HEK293 (cell line): ENCODE measurements around the gene LIN37.

ENCODE experiments used
- CTCF ChIA-PET: fragments of 350-600 bp; formaldehyde crosslinking; extraction: SDS; loops from one replicate; lab custom pipeline; 2021; ENCODE audit warnings: antibody characterized with exemption; lab: Yijun Ruan, JAX
- POLR2A ChIA-PET: fragments of 300-600 bp; formaldehyde crosslinking; extraction: SDS; loops from one replicate; lab custom pipeline; 2020; ENCODE audit warnings: antibody characterized with exemption, inconsistent platforms; lab: Yijun Ruan, JAX
- H3K27ac ChIP-seq: fragments of 200-500 bp; sonication (Bioruptor generic); 2 replicates; pipeline ENCODE4 v1.5.1; 2014; ENCODE audit warnings: low read depth, low read length, control low read depth, inconsistent platforms; ENCODE audit errors: extremely low read depth
- H3K36me3 ChIP-seq, 2 experiments: fragments of 200-500 bp in 1 of 2; sonication (Bioruptor generic) in 1 of 2; 1 replicate in 1 of 2; 2 replicates in 1 of 2; pipeline ENCODE4 v1.5.1; 2014 to 2017; ENCODE audit warnings: inconsistent platforms in 2 of 2, low read length in 2 of 2; ENCODE audit not compliant: control insufficient read depth in 2 of 2, insufficient read depth in 1 of 2
- H3K4me1 ChIP-seq: fragments of 200-500 bp; sonication (Bioruptor generic); 2 replicates; pipeline ENCODE4 v1.5.1; 2014; ENCODE audit warnings: mild to moderate bottlenecking, low read length, inconsistent platforms; ENCODE audit not compliant: control insufficient read depth, insufficient read depth
- H3K4me3 ChIP-seq: 2 replicates; pipeline ENCODE4 v1.5.1; 2011; ENCODE audit warnings: low read depth, mild to moderate bottlenecking, control low read depth, low read length, moderate library complexity
- H3K9me3 ChIP-seq: fragments of 200-500 bp; sonication (Bioruptor generic); 2 replicates; pipeline ENCODE4 v1.5.1; 2014; ENCODE audit warnings: low read depth, low read length, inconsistent platforms; ENCODE audit not compliant: control insufficient read depth, insufficient read depth
- BCL11A ChIP-seq: fragments of 450-650 bp; formaldehyde crosslinking; IDR thresholded peaks from 2 replicates; pipeline ENCODE4 v1.5.1; 2016; ENCODE audit warnings: low read depth, missing biosample characterization, missing genetic modification characterization
- BCL11B ChIP-seq: fragments of 450-650 bp; formaldehyde crosslinking; IDR thresholded peaks from 2 replicates; pipeline ENCODE4 v1.5.1; 2016; ENCODE audit warnings: low read depth, missing biosample characterization, missing genetic modification characterization
- GLIS1 ChIP-seq: fragments of 450-650 bp; formaldehyde crosslinking; IDR thresholded peaks from 2 replicates; pipeline ENCODE4 v1.5.1; 2016; ENCODE audit warnings: missing biosample characterization, missing genetic modification characterization
- ZFP3 ChIP-seq: fragments of 450-650 bp; formaldehyde crosslinking; IDR thresholded peaks from 2 replicates; pipeline ENCODE4 v1.5.1; 2016; ENCODE audit warnings: low read depth, missing biosample characterization, missing genetic modification characterization
- ZFP37 ChIP-seq: fragments of 450-650 bp; formaldehyde crosslinking; IDR thresholded peaks from 2 replicates; pipeline ENCODE4 v1.5.1; 2016; ENCODE audit warnings: missing biosample characterization, missing genetic modification characterization
- ZIC2 ChIP-seq: fragments of 450-650 bp; formaldehyde crosslinking; IDR thresholded peaks from 2 replicates; pipeline ENCODE4 v1.5.1; 2016; ENCODE audit warnings: missing biosample characterization, missing genetic modification characterization
- ZNF112 ChIP-seq: fragments of 450-650 bp; formaldehyde crosslinking; IDR thresholded peaks from 2 replicates; pipeline ENCODE4 v1.5.0; 2017; ENCODE audit warnings: missing biosample characterization, missing genetic modification characterization
- ZNF184 ChIP-seq: fragments of 450-650 bp; IDR thresholded peaks from 2 replicates; pipeline ENCODE4 v1.5.1; 2018; ENCODE audit warnings: missing biosample characterization, mild to moderate bottlenecking, missing genetic modification characterization
- ZNF350 ChIP-seq: fragments of 450-650 bp; formaldehyde crosslinking; IDR thresholded peaks from 2 replicates; pipeline ENCODE4 v1.5.0; 2017; ENCODE audit warnings: missing biosample characterization, mild to moderate bottlenecking, missing genetic modification characterization
- ZNF501 ChIP-seq: fragments of 450-650 bp; formaldehyde crosslinking; IDR thresholded peaks from 2 replicates; pipeline ENCODE4 v1.5.1; 2016; ENCODE audit warnings: missing biosample characterization, missing genetic modification characterization
- ZNF558 ChIP-seq: fragments of 450-650 bp; formaldehyde crosslinking; IDR thresholded peaks from 2 replicates; pipeline ENCODE4 v1.5.1; 2016; ENCODE audit warnings: missing biosample characterization, missing genetic modification characterization
- ZNF585B ChIP-seq: fragments of 450-650 bp; formaldehyde crosslinking; IDR thresholded peaks from 2 replicates; pipeline ENCODE4 v1.5.1; 2016; ENCODE audit warnings: missing biosample characterization, missing genetic modification characterization
- ZNF600 ChIP-seq: fragments of 450-650 bp; formaldehyde crosslinking; IDR thresholded peaks from 2 replicates; pipeline ENCODE4 v1.5.1; 2016; ENCODE audit warnings: missing biosample characterization, missing genetic modification characterization
- ZNF621 ChIP-seq: fragments of 450-650 bp; formaldehyde crosslinking; IDR thresholded peaks from 2 replicates; pipeline ENCODE4 v1.5.1; 2017; ENCODE audit warnings: missing biosample characterization, missing genetic modification characterization
- ZNF629 ChIP-seq: fragments of 450-650 bp; formaldehyde crosslinking; IDR thresholded peaks from 2 replicates; pipeline ENCODE4 v1.5.1; 2017; ENCODE audit warnings: missing biosample characterization, missing genetic modification characterization
- ZNF768 ChIP-seq: fragments of 450-650 bp; formaldehyde crosslinking; IDR thresholded peaks from 2 replicates; pipeline ENCODE4 v1.5.1; 2018; ENCODE audit warnings: missing biosample characterization, mild to moderate bottlenecking, missing genetic modification characterization
- ZNF776 ChIP-seq: fragments of 450-650 bp; formaldehyde crosslinking; IDR thresholded peaks from 2 replicates; pipeline ENCODE4 v1.5.0; 2017; ENCODE audit warnings: missing biosample characterization, missing genetic modification characterization, borderline replicate concordance
- ZNF791 ChIP-seq: fragments of 450-650 bp; formaldehyde crosslinking; IDR thresholded peaks from 2 replicates; pipeline ENCODE4 v1.5.1; 2016; ENCODE audit warnings: missing biosample characterization, missing genetic modification characterization
- ZSCAN16 ChIP-seq: fragments of 450-650 bp; formaldehyde crosslinking; IDR thresholded peaks from 2 replicates; pipeline ENCODE4 v1.5.1; 2016; ENCODE audit warnings: missing biosample characterization, missing genetic modification characterization
- TF ChIP-seq, protein P1 (sequence below): fragments of 450-650 bp; formaldehyde crosslinking; IDR thresholded peaks from 2 replicates; pipeline ENCODE4 v1.5.1; 2016; ENCODE audit warnings: missing biosample characterization, missing genetic modification characterization
- TF ChIP-seq, protein P2 (sequence below): fragments of 450-650 bp; formaldehyde crosslinking; IDR thresholded peaks from 2 replicates; pipeline ENCODE4 v1.5.1; 2016; ENCODE audit warnings: missing biosample characterization, missing genetic modification characterization
- TF ChIP-seq, protein P3 (sequence below): fragments of 450-650 bp; formaldehyde crosslinking; IDR thresholded peaks from 2 replicates; pipeline ENCODE4 v1.5.1; 2016; ENCODE audit warnings: missing biosample characterization, missing genetic modification characterization

Gene LIN37

DNA sequence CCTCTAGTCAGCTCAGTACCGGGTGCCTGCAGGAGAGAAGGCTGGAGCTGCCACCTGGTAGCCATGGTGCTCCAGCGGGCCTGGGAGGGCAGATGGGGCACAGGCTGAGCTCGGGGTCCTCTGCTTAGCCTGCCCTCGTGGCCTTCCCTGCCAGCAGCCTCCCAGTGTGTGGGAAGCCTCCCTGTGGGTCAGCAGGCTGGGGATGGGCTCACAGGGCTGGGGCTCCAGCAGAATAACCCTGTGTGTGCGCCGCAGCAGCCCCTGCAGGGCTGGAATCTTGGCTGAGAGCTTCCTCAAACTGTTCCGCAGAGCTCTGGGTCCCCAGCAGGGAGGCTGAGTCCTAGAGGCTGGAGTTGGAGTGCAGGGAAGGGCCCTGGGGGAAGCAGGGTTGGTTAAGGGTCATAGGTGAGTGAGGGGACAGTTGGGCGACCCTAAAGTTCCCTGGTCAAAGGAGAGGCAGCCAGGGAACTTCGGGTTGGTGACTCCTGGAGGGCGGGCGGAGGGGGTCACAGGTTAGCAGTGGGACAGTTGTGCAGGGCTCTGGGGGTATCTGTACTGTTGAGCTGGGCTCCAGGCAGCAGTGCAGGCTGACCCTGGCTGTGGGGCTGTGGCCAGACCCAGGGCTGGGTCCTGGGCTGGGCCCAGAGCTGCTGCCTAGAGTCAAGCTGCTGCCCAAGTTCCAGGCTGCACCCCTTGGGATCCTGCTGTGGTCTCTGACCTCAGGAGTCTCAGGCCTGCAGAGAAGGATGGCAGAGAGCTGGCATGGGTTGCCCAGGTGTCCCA lies 41.0 kb downstream of the LIN37 start:
- Histone ChIP-seq H3K4me1 (no peaks in the 10 kb centered on the region), H3K4me3 (no peak overlapping the region), H3K9me3 (no peaks in the 10 kb centered on the region), H3K27ac (peak overlapping the region; percentile 41; the same call in 1 of the 2 replicates), H3K36me3 (peaks cover 4 to 10% of the 10 kb centered on the region in 2 experiments)
- TF ChIP-seq BCL11A (tag by site-specific recombination) (0 out of 2 replicates have a peak, but pooled peaks have one; percentile 23), ZNF621 (tag by site-specific recombination) (no peak), BCL11B (tag by site-specific recombination) (peak; percentile 36; the same call in 1 of the 2 replicates), ZNF600 (tag by site-specific recombination) (peak; percentile 78), ZIC2 (peak; percentile 97), GLIS1 (tag by site-specific recombination) (peak; percentile 44; the same call in 1 of the 2 replicates), ZNF776 (tag by site-specific recombination) (no peak), ZNF791 (tag by site-specific recombination) (no peak)
- TF ChIP-seq, protein P1, sequence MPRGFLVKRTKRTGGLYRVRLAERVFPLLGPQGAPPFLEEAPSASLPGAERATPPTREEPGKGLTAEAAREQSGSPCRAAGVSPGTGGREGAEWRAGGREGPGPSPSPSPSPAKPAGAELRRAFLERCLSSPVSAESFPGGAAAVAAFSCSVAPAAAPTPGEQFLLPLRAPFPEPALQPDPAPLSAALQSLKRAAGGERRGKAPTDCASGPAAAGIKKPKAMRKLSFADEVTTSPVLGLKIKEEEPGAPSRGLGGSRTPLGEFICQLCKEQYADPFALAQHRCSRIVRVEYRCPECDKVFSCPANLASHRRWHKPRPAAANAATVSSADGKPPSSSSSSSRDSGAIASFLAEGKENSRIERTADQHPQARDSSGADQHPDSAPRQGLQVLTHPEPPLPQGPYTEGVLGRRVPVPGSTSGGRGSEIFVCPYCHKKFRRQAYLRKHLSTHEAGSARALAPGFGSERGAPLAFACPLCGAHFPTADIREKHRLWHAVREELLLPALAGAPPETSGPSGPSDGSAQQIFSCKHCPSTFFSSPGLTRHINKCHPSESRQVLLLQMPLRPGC (tag by site-specific recombination), result no peak
- ChIA-PET POLR2A (interaction anchor here (1.0 to 3.3 kb wide), 7 partner anchors 9 to 142 kb away, joined by 3 to 13 read pairs (median 4); no protein-coding TSS in a partner anchor), CTCF (interaction anchor here (0.6 to 1.2 kb wide), 5 partner anchors 20 to 65 kb away, joined by 3 to 4 read pairs (median 3); no protein-coding TSS in a partner anchor)

DNA sequence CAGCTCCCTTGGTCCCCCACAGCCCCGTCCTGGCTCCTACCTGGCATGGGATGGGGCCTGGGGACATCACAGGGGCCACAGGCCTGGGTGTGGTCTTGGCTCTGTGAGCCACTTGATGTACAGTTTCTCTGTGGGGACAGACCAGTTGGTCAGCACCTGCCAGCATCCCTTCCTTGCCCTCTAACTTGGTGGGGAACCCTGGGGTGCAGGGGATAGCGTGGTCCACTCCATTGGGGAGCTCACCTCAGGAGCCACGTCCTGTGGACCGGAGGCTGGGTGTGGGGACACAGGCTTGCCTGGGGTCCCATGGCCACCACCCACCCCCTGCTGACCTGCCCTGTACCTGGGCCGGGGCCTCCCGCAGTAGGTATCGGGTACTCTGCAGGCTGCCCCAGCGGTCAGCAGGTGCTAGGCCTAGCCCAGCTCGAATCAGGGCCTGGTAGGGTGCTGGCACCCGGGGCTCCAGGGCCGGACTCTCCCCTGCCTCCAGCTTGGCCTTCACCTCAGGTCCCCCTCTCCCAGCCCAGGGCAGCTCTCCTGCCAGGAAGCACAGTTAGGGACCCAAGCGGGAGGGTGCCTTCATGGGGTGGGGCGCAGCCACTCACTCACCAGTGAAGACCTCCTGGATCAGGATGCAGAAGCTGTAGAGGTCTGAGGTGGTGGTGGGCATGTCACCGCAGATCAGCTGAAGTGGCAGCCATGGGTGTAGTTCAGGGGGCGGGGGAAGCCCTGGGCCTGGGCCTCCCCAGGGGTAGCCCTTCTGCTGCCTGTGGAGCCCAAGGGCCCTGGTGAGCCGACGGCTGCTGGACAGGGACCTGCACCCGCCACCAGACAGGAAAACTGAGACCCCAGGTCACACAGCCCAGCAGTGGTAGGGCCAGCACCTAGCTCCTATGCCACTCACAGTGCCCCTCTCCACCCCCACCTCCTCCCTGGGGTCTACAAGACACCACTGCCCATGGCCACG lies 41.9 kb downstream of the LIN37 start:
- H3K27ac ChIP-seq, result peak overlapping the region; percentile 1; the same call in 1 of the 2 replicates
- H3K9me3 ChIP-seq, result no peaks in the 10 kb centered on the region
- H3K36me3 ChIP-seq, result peaks cover 4 to 6% of the 10 kb centered on the region in 2 experiments
- POLR2A ChIA-PET, result interaction anchor here (0.7 to 3.3 kb wide), 7 partner anchors 8 to 141 kb away, joined by 3 to 13 read pairs (median 3); no protein-coding TSS in a partner anchor
- CTCF ChIA-PET, result interaction anchor here (0.6 to 1.2 kb wide), 4 partner anchors 12 to 568 kb away, joined by 3 to 4 read pairs (median 3); no protein-coding TSS in a partner anchor
- no peaks in the 10 kb centered on the region for H3K4me1 ChIP-seq
- H3K4me3 ChIP-seq, result no peak overlapping the region
- TF ChIP-seq ZIC2, result peak; percentile 31
- TF ChIP-seq, protein P2, sequence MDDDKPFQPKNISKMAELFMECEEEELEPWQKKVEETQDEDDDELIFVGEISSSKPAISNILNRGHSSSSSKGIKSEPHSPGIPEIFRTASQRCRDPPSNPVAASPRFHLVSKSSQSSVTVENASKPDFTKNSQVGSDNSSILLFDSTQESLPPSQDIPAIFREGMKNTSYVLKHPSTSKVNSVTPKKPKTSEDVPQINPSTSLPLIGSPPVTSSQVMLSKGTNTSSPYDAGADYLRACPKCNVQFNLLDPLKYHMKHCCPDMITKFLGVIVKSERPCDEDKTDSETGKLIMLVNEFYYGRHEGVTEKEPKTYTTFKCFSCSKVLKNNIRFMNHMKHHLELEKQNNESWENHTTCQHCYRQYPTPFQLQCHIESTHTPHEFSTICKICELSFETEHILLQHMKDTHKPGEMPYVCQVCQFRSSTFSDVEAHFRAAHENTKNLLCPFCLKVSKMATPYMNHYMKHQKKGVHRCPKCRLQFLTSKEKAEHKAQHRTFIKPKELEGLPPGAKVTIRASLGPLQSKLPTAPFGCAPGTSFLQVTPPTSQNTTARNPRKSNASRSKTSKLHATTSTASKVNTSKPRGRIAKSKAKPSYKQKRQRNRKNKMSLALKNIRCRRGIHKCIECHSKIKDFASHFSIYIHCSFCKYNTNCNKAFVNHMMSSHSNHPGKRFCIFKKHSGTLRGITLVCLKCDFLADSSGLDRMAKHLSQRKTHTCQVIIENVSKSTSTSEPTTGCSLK (tag by site-specific recombination), result no peak
- no peak for TF ChIP-seq ZNF768 (tag by site-specific recombination)
- TF ChIP-seq, protein P3, sequence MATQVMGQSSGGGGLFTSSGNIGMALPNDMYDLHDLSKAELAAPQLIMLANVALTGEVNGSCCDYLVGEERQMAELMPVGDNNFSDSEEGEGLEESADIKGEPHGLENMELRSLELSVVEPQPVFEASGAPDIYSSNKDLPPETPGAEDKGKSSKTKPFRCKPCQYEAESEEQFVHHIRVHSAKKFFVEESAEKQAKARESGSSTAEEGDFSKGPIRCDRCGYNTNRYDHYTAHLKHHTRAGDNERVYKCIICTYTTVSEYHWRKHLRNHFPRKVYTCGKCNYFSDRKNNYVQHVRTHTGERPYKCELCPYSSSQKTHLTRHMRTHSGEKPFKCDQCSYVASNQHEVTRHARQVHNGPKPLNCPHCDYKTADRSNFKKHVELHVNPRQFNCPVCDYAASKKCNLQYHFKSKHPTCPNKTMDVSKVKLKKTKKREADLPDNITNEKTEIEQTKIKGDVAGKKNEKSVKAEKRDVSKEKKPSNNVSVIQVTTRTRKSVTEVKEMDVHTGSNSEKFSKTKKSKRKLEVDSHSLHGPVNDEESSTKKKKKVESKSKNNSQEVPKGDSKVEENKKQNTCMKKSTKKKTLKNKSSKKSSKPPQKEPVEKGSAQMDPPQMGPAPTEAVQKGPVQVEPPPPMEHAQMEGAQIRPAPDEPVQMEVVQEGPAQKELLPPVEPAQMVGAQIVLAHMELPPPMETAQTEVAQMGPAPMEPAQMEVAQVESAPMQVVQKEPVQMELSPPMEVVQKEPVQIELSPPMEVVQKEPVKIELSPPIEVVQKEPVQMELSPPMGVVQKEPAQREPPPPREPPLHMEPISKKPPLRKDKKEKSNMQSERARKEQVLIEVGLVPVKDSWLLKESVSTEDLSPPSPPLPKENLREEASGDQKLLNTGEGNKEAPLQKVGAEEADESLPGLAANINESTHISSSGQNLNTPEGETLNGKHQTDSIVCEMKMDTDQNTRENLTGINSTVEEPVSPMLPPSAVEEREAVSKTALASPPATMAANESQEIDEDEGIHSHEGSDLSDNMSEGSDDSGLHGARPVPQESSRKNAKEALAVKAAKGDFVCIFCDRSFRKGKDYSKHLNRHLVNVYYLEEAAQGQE (tag by site-specific recombination), result peak; percentile 44; the same call in 1 of the 2 replicates
- TF ChIP-seq ZNF184 (tag by site-specific recombination), result no peak
- TF ChIP-seq ZFP37 (tag by site-specific recombination), result no peak
- TF ChIP-seq ZNF112, result no peak
- TF ChIP-seq ZFP3 (tag by site-specific recombination), result 0 out of 2 replicates have a peak, but pooled peaks have one; percentile 15
- TF ChIP-seq ZNF350 (tag by site-specific recombination), result no peak
- no peak for TF ChIP-seq ZNF501
- TF ChIP-seq ZNF629 (tag by site-specific recombination), result no peak
- TF ChIP-seq ZNF585B (tag by site-specific recombination), result no peak
- TF ChIP-seq GLIS1 (tag by site-specific recombination), result peak; percentile 33; the same call in 1 of the 2 replicates
- TF ChIP-seq ZNF558, result no peak
- no peak for TF ChIP-seq ZSCAN16 (tag by site-specific recombination)
